Stimulated activated naive CD8-positive, alpha-beta T cell treated with anti-CD3 and anti-CD28 coated beads, Interleukin-15, amount 100 ng/mL, for 72 hours (primary cell): ENCODE data around the gene KDM4B.
"Not testable (repeated sequence)": the region's sequence is repeated elsewhere in the genome, so short reads cannot be mapped to it uniquely, and the experiment has no call there.

Experiments used
- ATAC-seq: fragments of 150-1000 bp; cut with Tn5 transposase; 2 replicates; pipeline ENCODE4 v1.10.0; 2021; ENCODE audit warnings: mild to moderate bottlenecking, moderate library complexity
- DNase-seq, 2 donors: peaks; one replicate each; pipeline ENCODE4 v3.0.0; 2021 to 2022
- H3K27ac Mint-ChIP-seq, 2 donors: one replicate each; pipeline ENCODE4 v1.8.0; 2022; ENCODE audit warnings: mild to moderate bottlenecking in 2 of 2, mixed read lengths in 2 of 2, moderate library complexity in 2 of 2
- H3K27me3 Mint-ChIP-seq: one replicate; pipeline ENCODE4 v1.8.0; 2022; ENCODE audit warnings: mixed read lengths
- H3K4me1 Mint-ChIP-seq: one replicate; pipeline ENCODE4 v1.8.0; 2022; ENCODE audit warnings: mild to moderate bottlenecking, mixed read lengths
- H3K4me3 Mint-ChIP-seq, 2 donors: one replicate each; pipeline ENCODE4 v1.8.0; 2022; ENCODE audit warnings: mild to moderate bottlenecking in 2 of 2, mixed read lengths in 2 of 2, moderate library complexity in 1 of 2
- H3K9me3 Mint-ChIP-seq, 2 donors: one replicate each; pipeline ENCODE4 v1.8.0; 2022; ENCODE audit warnings: mixed read lengths in 2 of 2

KDM4B gene

GRCh38 chr19:5150902-5151741 is 182.2 kb downstream of the KDM4B start:
- ATAC-seq (no peak), DNase-seq (peak in 1 of 2 donors; percentile 7)
- H3K4me1 Mint-ChIP-seq = peaks cover 8% of the 10 kb centered on the region
- no peaks in the 10 kb centered on the region for H3K9me3 Mint-ChIP-seq
- no peaks in the 10 kb centered on the region for H3K27me3 Mint-ChIP-seq
- H3K27ac Mint-ChIP-seq = no peak overlapping the region
- no peak overlapping the region for H3K4me3 Mint-ChIP-seq

- Mint-ChIP-seq H3K9me3 (peaks cover 2 to 4% of the 10 kb centered on the region in 2 donors), H3K27me3 (no peaks in the 10 kb centered on the region), H3K27ac (no peak overlapping the region), H3K4me1 (peaks cover 8% of the 10 kb centered on the region), H3K4me3 (no peak overlapping the region)
- DNase-seq (no peak), ATAC-seq (no peak)
Observed at GRCh38 chr19:5152013-5152763, 183.3 kb downstream of the KDM4B start.

DNA sequence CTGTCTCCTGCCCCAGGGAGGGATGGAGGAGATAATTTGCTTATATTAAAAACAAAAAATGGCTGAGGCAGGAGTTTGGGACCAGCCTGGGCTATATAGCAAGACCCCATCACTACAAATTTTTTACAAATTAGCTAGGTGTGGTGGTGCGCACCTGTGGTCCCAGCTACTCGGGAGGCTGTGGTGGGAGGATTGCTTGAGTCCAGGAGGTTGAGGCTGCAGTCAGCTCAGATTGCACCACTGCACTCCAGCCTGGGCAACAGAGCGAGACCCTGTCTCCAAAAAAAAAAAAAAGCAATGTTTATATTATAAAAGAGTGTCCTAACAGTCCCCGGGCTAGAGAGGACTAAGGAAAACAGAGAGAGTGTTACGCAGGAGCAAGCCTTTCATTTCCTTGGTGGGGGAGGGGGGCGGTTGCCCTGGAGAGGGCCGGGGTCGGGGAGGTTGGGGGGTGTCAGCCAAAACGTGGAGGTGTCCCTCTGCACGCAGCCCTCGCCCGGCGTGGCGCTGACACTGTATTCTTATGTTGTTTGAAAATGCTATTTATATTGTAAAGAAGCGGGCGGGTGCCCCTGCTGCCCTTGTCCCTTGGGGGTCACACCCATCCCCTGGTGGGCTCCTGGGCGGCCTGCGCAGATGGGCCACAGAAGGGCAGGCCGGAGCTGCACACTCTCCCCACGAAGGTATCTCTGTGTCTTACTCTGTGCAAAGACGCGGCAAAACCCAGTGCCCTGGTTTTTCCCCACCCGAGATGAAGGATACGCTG is 184.0 kb downstream of the KDM4B start:
- H3K9me3 Mint-ChIP-seq = peaks cover 8% of the 10 kb centered on the region in 2 donors
- no peak overlapping the region for H3K4me3 Mint-ChIP-seq
- no peak for ATAC-seq
- no peak for DNase-seq
- H3K27ac Mint-ChIP-seq = no peak overlapping the region
- no peaks in the 10 kb centered on the region for H3K27me3 Mint-ChIP-seq
- H3K4me1 Mint-ChIP-seq = peaks cover 8% of the 10 kb centered on the region

DNA sequence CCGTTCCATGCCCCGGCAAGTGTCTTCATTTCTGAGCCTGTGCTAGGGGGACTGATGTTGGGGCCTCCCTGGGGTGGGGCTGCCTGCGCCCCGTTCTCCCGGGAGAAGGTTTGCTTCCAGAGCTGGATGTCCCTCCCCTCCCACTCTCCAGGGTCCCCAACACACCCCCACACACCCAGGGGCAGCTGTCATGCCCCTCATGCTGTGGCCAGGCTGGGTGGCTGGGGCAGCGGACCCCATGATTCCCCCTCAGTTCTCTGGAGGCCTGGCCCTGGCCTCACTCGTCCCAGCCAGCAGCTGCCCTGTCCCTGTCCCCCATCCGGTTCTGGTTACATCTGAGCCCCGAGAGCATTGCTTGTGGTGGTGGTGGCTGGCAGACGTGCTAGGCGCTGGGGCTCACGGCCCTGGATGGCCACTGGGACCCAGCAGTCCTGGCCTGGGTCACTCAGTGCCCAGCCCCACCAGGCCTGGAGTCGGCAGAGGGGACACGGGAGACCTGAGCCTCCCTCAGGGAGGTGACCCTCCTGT is 184.8 kb downstream of the KDM4B start:
- Mint-ChIP-seq H3K27me3 (no peaks in the 10 kb centered on the region), H3K9me3 (peaks cover 8 to 11% of the 10 kb centered on the region in 2 donors), H3K27ac (peak overlapping the region; percentile 19 to 92), H3K4me1 (peaks cover 8% of the 10 kb centered on the region), H3K4me3 (no peak overlapping the region)
- ATAC-seq (peak; percentile 14), DNase-seq (no peak)

GRCh38 chr19:5154129-5154798 is 185.4 kb downstream of the KDM4B start:
- DNase-seq = peak in 1 of 2 donors; percentile 51
- Mint-ChIP-seq H3K4me1 (peaks cover 8% of the 10 kb centered on the region), H3K27me3 (no peaks in the 10 kb centered on the region), H3K27ac (peak overlapping the region; percentile 52 to 92), H3K9me3 (peaks cover 8 to 17% of the 10 kb centered on the region in 2 donors), H3K4me3 (peak overlapping the region in 1 of 2 donors; percentile 21)
- peak; percentile 72 for ATAC-seq

- H3K4me3 Mint-ChIP-seq = no peak overlapping the region
- peaks cover 8% of the 10 kb centered on the region for H3K4me1 Mint-ChIP-seq
- DNase-seq (no peak), ATAC-seq (no peak)
- no peaks in the 10 kb centered on the region for H3K27me3 Mint-ChIP-seq
- peak overlapping the region in 1 of 2 donors; percentile 54 for H3K27ac Mint-ChIP-seq
- H3K9me3 Mint-ChIP-seq = peaks cover 8 to 20% of the 10 kb centered on the region in 2 donors
Observed at GRCh38 chr19:5154799-5155426, 186.0 kb downstream of the KDM4B start.

DNA sequence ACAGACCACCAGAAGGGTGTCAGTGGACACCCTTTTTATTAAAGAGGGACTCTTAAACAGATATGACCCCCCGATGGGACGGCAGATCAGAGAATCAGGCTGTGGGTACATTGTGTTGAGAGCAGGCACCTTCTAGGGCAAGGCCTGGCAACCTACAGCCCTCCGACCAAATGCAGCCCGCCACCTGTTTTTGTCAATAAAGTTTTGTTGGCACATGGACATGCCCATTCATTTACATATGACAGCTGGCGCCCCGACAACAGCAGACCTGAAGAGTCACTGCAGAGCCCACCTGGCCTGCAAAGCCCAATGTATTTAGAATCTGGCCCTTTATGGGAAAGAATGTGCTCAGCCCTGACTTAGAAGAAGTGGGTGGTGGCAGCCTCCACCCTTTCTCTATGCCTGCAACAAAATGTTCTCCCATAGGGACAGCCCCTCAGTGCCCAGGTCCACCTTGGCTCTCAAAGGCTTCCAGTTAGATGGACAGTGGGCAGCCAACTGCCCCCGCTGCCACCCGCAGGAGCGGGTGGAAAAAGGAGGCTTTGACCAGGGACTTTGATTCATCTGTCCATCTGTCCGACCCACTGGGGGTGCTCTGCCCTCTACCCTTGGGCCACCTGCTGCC is 186.8 kb downstream of the KDM4B start:
- Mint-ChIP-seq H3K4me3 (no peak overlapping the region), H3K4me1 (peaks cover 8% of the 10 kb centered on the region), H3K9me3 (peaks cover 8 to 20% of the 10 kb centered on the region in 2 donors), H3K27ac (no peak overlapping the region), H3K27me3 (no peaks in the 10 kb centered on the region)
- DNase-seq (no peak), ATAC-seq (no peak)

DNA sequence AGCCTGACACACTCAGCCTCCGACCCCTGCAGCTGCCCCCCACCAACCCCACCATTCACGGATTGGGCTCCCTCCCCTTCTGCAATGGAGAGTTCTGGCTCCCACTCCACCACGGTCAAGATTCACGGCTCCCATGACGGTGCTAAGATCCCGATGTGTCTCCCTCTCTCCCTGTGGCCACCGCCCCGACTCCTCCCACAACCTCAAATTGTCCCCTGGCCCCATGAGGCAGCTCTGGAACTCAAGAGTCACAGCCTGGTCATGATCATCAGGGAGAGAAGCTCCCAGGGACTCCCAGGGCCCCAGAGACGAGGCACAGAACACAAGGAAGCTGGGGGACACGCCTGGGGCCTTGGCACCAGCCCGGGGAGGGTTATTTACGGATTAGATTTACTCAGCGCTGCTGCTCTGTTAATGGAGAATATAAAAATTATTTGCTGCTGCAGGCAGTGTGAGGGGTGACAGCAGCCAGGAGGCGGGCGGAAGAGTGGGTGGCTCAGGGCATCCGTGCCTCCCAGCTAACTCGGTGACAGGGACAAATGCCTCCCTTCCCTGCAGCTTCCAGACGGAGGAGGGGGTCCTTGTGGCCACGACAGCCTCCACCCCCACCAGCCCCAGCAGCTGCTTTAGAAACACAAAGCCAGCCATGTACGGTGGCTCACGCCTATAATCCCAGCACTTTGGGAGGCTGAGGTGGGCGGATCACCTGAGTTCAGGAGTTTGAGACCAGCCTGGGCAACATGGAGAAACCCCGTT is 187.5 kb downstream of the KDM4B start:
- Mint-ChIP-seq H3K4me1 (peaks cover 8% of the 10 kb centered on the region), H3K4me3 (no peak overlapping the region), H3K27ac (peak overlapping the region in 1 of 2 donors; percentile 74), H3K27me3 (no peaks in the 10 kb centered on the region), H3K9me3 (peaks cover 8 to 20% of the 10 kb centered on the region in 2 donors)
- DNase-seq (no peak), ATAC-seq (no peak)

- Mint-ChIP-seq H3K27ac (peak overlapping the region in 1 of 2 donors; percentile 46), H3K4me3 (no peak overlapping the region), H3K9me3 (peaks cover 8 to 20% of the 10 kb centered on the region in 2 donors), H3K27me3 (no peaks in the 10 kb centered on the region), H3K4me1 (peaks cover 8% of the 10 kb centered on the region)
- DNase-seq (no peak), ATAC-seq (no peak)
Observed at GRCh38 chr19:5157186-5157585, 188.3 kb downstream of the KDM4B start.

GRCh38 chr19:5158549-5159134 is 189.7 kb downstream of the KDM4B start:
- H3K27ac Mint-ChIP-seq, H3K27me3 Mint-ChIP-seq, DNase-seq, ATAC-seq, H3K4me3 Mint-ChIP-seq, H3K4me1 Mint-ChIP-seq: not testable (repeated sequence)
- H3K9me3 Mint-ChIP-seq = peaks cover 8 to 20% of the 10 kb centered on the region in 2 donors

GRCh38 chr19:5160158-5160795 is 191.4 kb downstream of the KDM4B start:
- DNase-seq, H3K4me3 Mint-ChIP-seq, H3K4me1 Mint-ChIP-seq, ATAC-seq, H3K27me3 Mint-ChIP-seq: not testable (repeated sequence)
- Mint-ChIP-seq H3K9me3 (peaks cover 8 to 20% of the 10 kb centered on the region in 2 donors), H3K27ac (peak overlapping the region in 1 of 2 donors; percentile 15)

GRCh38 chr19:5164845-5165696 is 196.2 kb downstream of the KDM4B start:
- H3K4me1 Mint-ChIP-seq, H3K27ac Mint-ChIP-seq, DNase-seq, H3K4me3 Mint-ChIP-seq, H3K27me3 Mint-ChIP-seq, H3K9me3 Mint-ChIP-seq, ATAC-seq: not testable (repeated sequence)
